Stomach (tissue), 9 donors: Measurements from ENCODE around the gene FSCN2. TPM values are rescaled to one million over a fixed set of nuclear protein-coding genes. Genes with fewer than 3 reads are reported as not detected.

Experiments used
- DNase-seq, 2 donors: peaks; one replicate each; pipeline versions ENCODE4 v3.0.0 to v3.0.0-alpha.2; 2013 to 2019
- H3K27ac ChIP-seq, 5 donors: fragments of 200-600 bp in 4 of 5; sonication (generic) in 4 of 5; one replicate each; pipeline ENCODE4 v1.5.1; 2013 to 2019; ENCODE audit warnings: mild to moderate bottlenecking in 1 of 5, moderate library complexity in 1 of 5
- H3K27me3 ChIP-seq, 3 donors: fragments of 200-600 bp; sonication (generic); one replicate each; pipeline ENCODE4 v1.5.1; 2017 to 2019; ENCODE audit warnings: mixed run types in 1 of 3
- H3K36me3 ChIP-seq, 4 donors: fragments of 200-600 bp; sonication (generic); 1 replicate in 3 of 4; 2 replicates in 1 of 4; pipeline ENCODE4 v1.5.1; 2016 to 2019
- H3K4me1 ChIP-seq, 4 donors: fragments of 200-600 bp; sonication (generic); one replicate each; pipeline ENCODE4 v1.5.1; 2016 to 2019
- H3K4me3 ChIP-seq, 4 donors: fragments of 200-600 bp; sonication (generic) in 3 of 4; one replicate each; pipeline ENCODE4 v1.5.1; 2016 to 2019; ENCODE audit warnings: mild to moderate bottlenecking in 1 of 4
- H3K9me3 ChIP-seq, 4 donors: fragments of 200-600 bp; sonication (generic); one replicate each; pipeline ENCODE4 v1.5.1; 2016 to 2019
- EP300 ChIP-seq: sonication (generic); formaldehyde crosslinking; IDR thresholded peaks from one replicate; pipeline ENCODE4 v1.6.1; 2017; ENCODE audit warnings: antibody characterized with exemption
- POLR2A ChIP-seq, 4 donors: fragments of 450-650 bp; IDR thresholded peaks; one replicate each; pipeline ENCODE4 v1.6.1; 2016; ENCODE audit warnings: antibody characterized with exemption in 4 of 4, control low read depth in 2 of 4, mild to moderate bottlenecking in 1 of 4, moderate library complexity in 1 of 4
- POLR2AphosphoS5 ChIP-seq, 3 donors: sonication (generic); formaldehyde crosslinking; IDR thresholded peaks; one replicate each; pipeline ENCODE4 v1.6.1; 2016; ENCODE audit warnings: antibody characterized with exemption in 3 of 3
- WGBS, 5 donors: extraction: QIAGEN DNeasy Blood & Tissue Kit in 3 of 5; methylation state at CpG; one replicate each; pipeline versions ENCODE4 v1.1.5 to v1.1.7; 2013 to 2018; 5-methylcytosine and 5-hydroxymethylcytosine counted together
- intact Hi-C: fragments of 100-400 bp; cut with DNase I; formaldehyde crosslinking; loops from one replicate; pipeline ENCODE4 v1.15.1; 2023; ENCODE audit warnings: low total_unique reads
- polyA plus RNA-seq, 3 donors: library from polyadenylated mRNA; stranded (reverse); fragments of 200-250 nt; gene quantifications; one replicate each; pipeline ENCODE4 v1.2.3, GENCODE V29; 2013
- total RNA-seq, 5 donors: library from RNA; depleted of rRNA; stranded (reverse); fragments of >200 nt; gene quantifications; one replicate each; pipeline versions ENCODE4 v1.1.0 to v1.2.3, GENCODE V29; 2014 to 2016
- TF ChIP-seq, protein P1 (sequence below), 7 experiments: fragments of 450-650 bp in 4 of 7; fragments of 200-600 bp in 3 of 7; sonication (generic) in 3 of 7; IDR thresholded peaks; one replicate each; pipeline ENCODE4 v1.5.1; 2016 to 2019; ENCODE audit warnings: antibody characterized with exemption in 7 of 7, control low read depth in 2 of 7, mild to moderate bottlenecking in 1 of 7
- donor health status: healthy with polysubstance abuse.
- donor health status: Bipolar disorder and iron deficiency.
- donor health status: healthy.

FSCN2 gene
- total and polyA plus RNA-seq, 8 donors: 0.90 to 21.7 (median 2.8) TPM; not detected in 1

DNA sequence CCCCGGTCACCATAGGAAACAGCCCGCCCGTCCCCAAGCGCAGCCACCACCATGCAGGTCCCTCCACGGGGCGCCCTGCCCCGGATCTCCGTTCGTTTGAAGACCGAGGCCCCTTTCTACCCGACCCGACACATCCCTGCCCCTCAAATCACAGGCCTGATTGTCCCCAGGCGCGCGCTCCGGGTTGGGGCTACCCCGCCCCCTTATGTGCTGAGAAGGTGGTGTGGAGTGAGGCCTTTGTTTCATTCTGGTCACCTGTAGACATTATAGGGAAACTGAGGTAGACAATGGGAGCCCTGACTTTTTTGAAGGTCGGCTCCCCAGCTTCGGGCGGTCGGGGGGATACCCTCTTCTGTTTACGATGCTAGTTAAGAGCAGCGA lies 14.8 kb upstream of the FSCN2 start:
- intact Hi-C loops: no loop called here
- peak; percentile 70 to 88 for DNase-seq
- Histone ChIP-seq H3K36me3 (peaks cover 29 to 40% (median 36%) of the 10 kb centered on the region in 4 donors), H3K27ac (peak overlapping the region; percentile 100), H3K9me3 (no peaks in the 10 kb centered on the region), H3K4me1 (peaks cover 32 to 78% (median 60%) of the 10 kb centered on the region in 4 donors), H3K4me3 (peak overlapping the region; percentile 79 to 97 (median 89)), H3K27me3 (no peaks in the 10 kb centered on the region)
- 0 to 2% (median 0%) methylated on average over 9 to 23 of the region's 23 CpGs for WGBS, 5 donors
- TF ChIP-seq POLR2AphosphoS5 (IDR thresholded peaks at IDR 0.05) (no peak), POLR2A (IDR thresholded peaks at IDR 0.05) (no peak), EP300 (no peak)
- TF ChIP-seq, protein P1, sequence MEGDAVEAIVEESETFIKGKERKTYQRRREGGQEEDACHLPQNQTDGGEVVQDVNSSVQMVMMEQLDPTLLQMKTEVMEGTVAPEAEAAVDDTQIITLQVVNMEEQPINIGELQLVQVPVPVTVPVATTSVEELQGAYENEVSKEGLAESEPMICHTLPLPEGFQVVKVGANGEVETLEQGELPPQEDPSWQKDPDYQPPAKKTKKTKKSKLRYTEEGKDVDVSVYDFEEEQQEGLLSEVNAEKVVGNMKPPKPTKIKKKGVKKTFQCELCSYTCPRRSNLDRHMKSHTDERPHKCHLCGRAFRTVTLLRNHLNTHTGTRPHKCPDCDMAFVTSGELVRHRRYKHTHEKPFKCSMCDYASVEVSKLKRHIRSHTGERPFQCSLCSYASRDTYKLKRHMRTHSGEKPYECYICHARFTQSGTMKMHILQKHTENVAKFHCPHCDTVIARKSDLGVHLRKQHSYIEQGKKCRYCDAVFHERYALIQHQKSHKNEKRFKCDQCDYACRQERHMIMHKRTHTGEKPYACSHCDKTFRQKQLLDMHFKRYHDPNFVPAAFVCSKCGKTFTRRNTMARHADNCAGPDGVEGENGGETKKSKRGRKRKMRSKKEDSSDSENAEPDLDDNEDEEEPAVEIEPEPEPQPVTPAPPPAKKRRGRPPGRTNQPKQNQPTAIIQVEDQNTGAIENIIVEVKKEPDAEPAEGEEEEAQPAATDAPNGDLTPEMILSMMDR (IDR thresholded peaks at IDR 0.05): no peak

- no peaks in the 10 kb centered on the region for H3K9me3 ChIP-seq
- H3K36me3 ChIP-seq: peaks cover 29 to 34% (median 30%) of the 10 kb centered on the region in 4 donors
- peaks cover 36 to 78% (median 61%) of the 10 kb centered on the region in 4 donors for H3K4me1 ChIP-seq
- peak; percentile 80 to 89 for DNase-seq
- H3K27me3 ChIP-seq: no peaks in the 10 kb centered on the region
- TF ChIP-seq POLR2AphosphoS5 (IDR thresholded peaks at IDR 0.05): peak in 2 of 3 donors; percentile 40 to 78
- TF ChIP-seq, protein P1 (IDR thresholded peaks at IDR 0.05): no peak
- intact Hi-C loops: no loop called here
- peak overlapping the region; percentile 79 to 97 (median 89) for H3K4me3 ChIP-seq
- 0 to 2% (median 1%) methylated on average over 11 to 64 of the region's 64 CpGs for WGBS, 5 donors
- H3K27ac ChIP-seq: peak overlapping the region; percentile 100
Observed at GRCh38 chr17:81513753-81514488, 14.3 kb upstream of the FSCN2 start.

DNA sequence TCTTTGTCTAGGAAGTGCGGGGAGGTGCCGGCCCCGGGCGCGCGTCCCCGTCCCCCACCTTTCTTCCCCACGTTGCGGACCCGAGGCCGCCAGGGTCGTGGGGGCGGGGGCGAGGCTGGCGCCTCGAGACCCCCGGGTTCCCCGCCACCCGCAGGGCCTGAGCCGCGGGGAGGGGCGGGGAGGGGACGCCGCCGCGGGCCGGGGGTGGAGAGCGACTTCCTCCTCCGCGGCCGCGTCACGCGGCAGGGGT lies 13.8 kb upstream of the FSCN2 start:
- H3K9me3 ChIP-seq: no peaks in the 10 kb centered on the region
- intact Hi-C loops: no loop called here
- 0 to 2% (median 2%) methylated on average over 21 to 31 of the region's 34 CpGs; no CpG with 5 or more reads in 2 of the 5 donors for WGBS, 5 donors
- TF ChIP-seq POLR2A (IDR thresholded peaks at IDR 0.05) (no peak), POLR2AphosphoS5 (IDR thresholded peaks at IDR 0.05) (no peak), EP300 (no peak)
- TF ChIP-seq, protein P1 (IDR thresholded peaks at IDR 0.05): no peak
- no peak for DNase-seq
- H3K4me1 ChIP-seq: peaks cover 37 to 78% (median 61%) of the 10 kb centered on the region in 4 donors
- no peaks in the 10 kb centered on the region for H3K27me3 ChIP-seq
- H3K36me3 ChIP-seq: peaks cover 24 to 29% (median 25%) of the 10 kb centered on the region in 4 donors
- peak overlapping the region; percentile 100 for H3K27ac ChIP-seq
- H3K4me3 ChIP-seq: peak overlapping the region; percentile 79 to 97 (median 89)

DNA sequence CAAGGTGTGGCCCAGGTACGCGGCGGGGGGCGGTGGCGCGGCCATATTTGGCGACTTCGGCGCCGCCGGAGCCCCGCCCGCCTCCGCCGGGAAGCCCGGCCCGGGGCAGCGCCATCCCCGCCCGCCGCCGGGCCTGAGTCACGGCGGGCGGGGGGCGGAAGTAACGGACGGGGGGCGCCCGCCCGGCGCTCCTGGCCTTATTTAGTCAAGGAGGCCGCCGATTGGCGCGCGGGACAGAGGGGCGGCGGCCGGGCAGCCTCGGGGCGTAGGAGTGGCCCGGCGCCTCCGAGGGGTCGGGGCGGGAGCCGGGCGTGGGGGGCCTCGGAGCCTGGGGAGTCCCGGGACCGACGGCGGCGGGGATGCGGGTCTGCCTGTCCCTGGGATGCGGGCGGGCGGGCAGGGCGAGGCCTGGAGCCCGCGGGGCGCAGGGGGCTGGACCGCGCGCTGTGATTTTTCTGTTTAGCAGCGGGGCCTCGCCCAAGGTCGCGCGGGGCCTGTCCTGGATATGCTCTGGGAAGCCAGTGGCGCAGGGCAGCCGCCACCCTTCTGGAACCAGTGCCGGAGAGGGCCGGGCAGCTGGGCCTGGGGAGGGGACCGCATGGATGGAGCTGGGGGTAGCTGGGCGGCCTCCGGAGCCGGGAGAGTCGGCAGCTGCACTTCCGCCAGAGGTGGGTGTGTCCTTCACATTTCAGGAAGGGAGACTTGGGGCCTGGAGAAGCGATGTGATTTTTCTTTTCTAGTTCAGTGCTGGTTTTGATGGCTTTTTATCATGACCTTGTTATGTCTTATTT lies 13.2 kb upstream of the FSCN2 start:
- TF ChIP-seq EP300 (no peak), POLR2AphosphoS5 (IDR thresholded peaks at IDR 0.05) (peak in 2 of 3 donors; percentile 40 to 47)
- intact Hi-C loops: no loop called here
- H3K27me3 ChIP-seq: no peaks in the 10 kb centered on the region
- peaks cover 41 to 78% (median 61%) of the 10 kb centered on the region in 4 donors for H3K4me1 ChIP-seq
- DNase-seq: peak; percentile 87 to 95
- H3K27ac ChIP-seq: peak overlapping the region; percentile 100
- H3K9me3 ChIP-seq: no peaks in the 10 kb centered on the region
- H3K36me3 ChIP-seq: peaks cover 19 to 24% (median 20%) of the 10 kb centered on the region in 4 donors
- 0 to 1% (median 1%) methylated on average over 31 to 82 of the region's 82 CpGs for WGBS, 5 donors
- peak overlapping the region; percentile 79 to 97 (median 89) for H3K4me3 ChIP-seq
